Neural cell (in vitro differentiated cells): Measurements from ENCODE around the gene TTC9C.

Experiments used
- CTCF ChIP-seq: fragments of 450-650 bp; IDR thresholded peaks from 2 replicates; pipeline ENCODE4 v1.5.1; 2014; ENCODE audit warnings: antibody characterized with exemption, mild to moderate bottlenecking, moderate library complexity; ENCODE audit not compliant: poor library complexity, severe bottlenecking
- EZH2 ChIP-seq: fragments of 200-600, 300-800 bp; shearing (Covaris generic), sonication (generic); IDR thresholded peaks from 2 replicates; pipeline ENCODE4 v1.6.1; 2014; ENCODE audit warnings: antibody characterized with exemption, low read length, borderline replicate concordance, mild to moderate bottlenecking; ENCODE audit not compliant: insufficient read depth, poor library complexity, severe bottlenecking
- MXI1 ChIP-seq: fragments of 450-650 bp; conservative IDR thresholded peaks from 2 replicates; pipeline ENCODE4 v1.6.1; 2014; ENCODE audit warnings: antibody characterized with exemption, mild to moderate bottlenecking; ENCODE audit not compliant: poor library complexity, severe bottlenecking
- TAF1 ChIP-seq: IDR thresholded peaks from 2 replicates; pipeline ENCODE4 v1.6.1; 2012; ENCODE audit warnings: low read depth

- no peak for TF ChIP-seq CTCF
- TF ChIP-seq TAF1 = peak; percentile 55
- no peak for TF ChIP-seq EZH2
- TF ChIP-seq MXI1 = peak; percentile 83
These were observed 49.3 kb upstream of the TTC9C start, which contains the start of gene UBXN1 for GRCh38 chr11:62678770-62679696.
